Activated CD4-positive, CD25-positive, alpha-beta regulatory T cell (primary cell): ENCODE results near the gene NLRC4.
A peak's percentile ranks its signal among the peaks of the same experiment; 100 is the strongest.
"Not testable (repeated sequence)": the region's sequence is repeated elsewhere in the genome, so short reads cannot be mapped to it uniquely, and the experiment has no call there.

Experiments used
- DNase-seq, 4 experiments: peaks; one replicate each; lab custom pipeline; 2025; lab: John Stamatoyannopoulos, UW

The NLRC4 gene, protein sequence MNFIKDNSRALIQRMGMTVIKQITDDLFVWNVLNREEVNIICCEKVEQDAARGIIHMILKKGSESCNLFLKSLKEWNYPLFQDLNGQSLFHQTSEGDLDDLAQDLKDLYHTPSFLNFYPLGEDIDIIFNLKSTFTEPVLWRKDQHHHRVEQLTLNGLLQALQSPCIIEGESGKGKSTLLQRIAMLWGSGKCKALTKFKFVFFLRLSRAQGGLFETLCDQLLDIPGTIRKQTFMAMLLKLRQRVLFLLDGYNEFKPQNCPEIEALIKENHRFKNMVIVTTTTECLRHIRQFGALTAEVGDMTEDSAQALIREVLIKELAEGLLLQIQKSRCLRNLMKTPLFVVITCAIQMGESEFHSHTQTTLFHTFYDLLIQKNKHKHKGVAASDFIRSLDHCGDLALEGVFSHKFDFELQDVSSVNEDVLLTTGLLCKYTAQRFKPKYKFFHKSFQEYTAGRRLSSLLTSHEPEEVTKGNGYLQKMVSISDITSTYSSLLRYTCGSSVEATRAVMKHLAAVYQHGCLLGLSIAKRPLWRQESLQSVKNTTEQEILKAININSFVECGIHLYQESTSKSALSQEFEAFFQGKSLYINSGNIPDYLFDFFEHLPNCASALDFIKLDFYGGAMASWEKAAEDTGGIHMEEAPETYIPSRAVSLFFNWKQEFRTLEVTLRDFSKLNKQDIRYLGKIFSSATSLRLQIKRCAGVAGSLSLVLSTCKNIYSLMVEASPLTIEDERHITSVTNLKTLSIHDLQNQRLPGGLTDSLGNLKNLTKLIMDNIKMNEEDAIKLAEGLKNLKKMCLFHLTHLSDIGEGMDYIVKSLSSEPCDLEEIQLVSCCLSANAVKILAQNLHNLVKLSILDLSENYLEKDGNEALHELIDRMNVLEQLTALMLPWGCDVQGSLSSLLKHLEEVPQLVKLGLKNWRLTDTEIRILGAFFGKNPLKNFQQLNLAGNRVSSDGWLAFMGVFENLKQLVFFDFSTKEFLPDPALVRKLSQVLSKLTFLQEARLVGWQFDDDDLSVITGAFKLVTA

DNA sequence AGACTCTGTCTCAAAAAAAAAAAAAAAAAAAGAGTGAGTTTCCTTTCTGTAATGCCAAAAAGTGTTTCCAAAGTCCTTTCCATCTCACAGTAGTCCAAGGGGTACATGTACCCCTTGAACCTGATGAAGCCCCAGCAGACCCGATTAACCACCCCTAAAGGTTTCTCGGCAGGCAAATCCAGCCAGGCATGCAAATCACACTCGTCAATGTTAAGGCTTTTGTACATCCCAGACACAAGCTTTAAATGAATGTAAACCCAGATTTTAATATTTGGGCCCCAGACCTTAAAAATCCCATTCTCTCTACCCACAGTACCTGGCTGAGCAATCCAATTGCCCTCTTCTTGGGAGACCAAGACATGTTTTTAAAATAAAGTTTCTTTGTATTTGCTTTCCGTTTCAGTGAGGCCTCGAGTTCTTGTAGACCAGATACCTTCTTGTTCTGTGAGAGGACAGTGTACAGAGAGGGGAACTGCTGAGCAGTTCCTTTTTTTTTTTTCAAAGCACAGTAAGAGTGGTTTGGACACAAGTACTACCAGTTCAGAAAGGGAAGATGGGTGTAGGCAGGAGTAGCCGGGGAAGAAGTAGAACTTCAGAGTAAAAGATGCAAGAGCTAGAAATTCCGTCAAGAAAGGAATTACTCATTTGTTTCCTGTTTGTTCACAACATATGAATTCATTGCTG is at the start of gene NLRC4:
Gene NLRC4, minus strand, starts transcription at position 465 of the 684 bp plus-strand sequence. CDS start 8,111 bp downstream, outside the sequence.
- no peak for DNase-seq

DNA sequence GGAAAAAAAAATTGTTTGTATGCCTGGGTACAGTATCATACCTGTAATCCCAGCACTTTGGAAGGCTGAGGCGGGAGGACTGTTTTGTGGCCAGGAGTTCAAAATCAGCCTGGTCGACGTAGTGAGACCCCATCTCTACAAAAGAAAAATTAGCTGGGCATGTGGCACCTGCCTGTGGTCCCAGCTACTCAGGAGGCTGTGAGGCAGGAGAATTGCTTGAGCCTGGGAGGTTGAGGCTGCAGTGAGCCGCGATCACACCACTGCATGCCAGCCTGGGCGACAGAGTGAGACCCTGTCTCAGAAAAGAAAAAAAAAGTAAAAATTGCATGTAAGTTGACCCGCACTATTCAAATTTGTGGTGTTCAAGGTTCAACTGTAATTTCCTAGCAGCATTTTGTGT is 45.9 kb upstream of the NLRC4 start:
- no peak for DNase-seq

DNA sequence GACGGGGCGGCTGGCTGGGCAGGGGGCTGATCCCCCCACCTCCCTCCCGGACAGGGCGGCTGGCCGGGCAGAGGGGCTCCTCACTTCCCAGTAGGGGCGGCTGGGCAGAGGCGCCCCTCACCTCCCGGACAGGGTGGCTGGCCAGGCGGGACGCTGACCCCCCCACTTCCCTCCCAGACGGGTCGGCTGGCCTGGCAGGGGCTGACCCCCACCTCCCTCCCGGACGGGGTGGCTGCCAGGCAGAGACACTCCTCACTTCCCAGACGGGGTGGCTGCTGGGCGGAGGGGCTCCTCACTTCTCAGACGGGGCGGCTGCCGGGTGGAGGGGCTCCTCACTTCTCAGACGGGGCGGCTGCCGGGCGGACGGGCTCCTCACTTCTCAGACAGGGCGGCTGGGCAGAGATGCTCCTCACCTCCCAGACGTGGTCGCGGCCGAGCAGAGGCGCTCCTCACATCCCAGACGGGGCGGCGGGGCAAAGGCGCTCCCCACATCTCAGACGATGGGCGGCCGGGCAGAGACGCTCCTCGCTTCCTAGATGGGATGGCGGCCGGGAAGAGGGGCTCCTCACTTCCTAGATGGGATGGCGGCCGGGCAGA is 29.4 kb upstream of the NLRC4 start:
- not testable (repeated sequence) for DNase-seq

DNA sequence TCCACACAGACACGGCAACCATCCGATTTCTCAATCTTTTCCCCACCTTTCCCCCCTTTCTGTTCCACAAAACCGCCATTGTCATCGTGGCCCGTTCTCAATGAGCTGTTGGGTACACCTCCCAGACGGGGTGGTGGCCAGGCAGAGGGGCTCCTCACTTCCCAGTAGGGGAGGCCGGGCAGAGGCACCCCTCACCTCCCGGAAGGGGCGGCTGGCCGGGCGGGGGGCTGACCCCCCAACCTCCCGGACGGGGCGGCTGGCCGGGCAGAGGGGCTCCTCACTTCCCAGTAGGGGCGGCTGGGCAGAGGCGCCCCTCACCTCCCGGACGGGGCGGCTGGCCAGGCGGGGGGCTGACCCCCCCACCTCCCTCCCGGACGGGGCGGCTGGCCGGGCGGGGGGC is 28.8 kb upstream of the NLRC4 start:
- DNase-seq: not testable (repeated sequence)

DNA sequence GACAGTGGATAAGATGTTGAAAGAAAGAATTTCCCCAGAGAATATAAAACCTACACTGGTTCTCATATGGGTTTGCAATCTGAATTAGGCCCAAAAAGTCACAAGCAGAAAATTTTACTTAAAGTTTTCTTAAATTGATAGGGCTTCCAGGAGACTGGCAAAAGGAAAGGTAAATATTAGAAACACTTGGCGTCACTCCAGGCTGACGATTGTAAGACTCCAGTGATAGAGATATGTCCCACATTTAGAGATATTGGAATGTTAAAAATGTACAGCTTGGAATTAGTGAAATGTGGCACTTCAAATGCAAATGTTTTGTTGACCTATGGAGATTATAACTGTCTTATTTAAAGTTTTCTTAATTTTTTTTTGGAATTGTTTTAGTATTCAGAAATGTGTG is 27.1 kb upstream of the NLRC4 start:
- DNase-seq: no peak

DNA sequence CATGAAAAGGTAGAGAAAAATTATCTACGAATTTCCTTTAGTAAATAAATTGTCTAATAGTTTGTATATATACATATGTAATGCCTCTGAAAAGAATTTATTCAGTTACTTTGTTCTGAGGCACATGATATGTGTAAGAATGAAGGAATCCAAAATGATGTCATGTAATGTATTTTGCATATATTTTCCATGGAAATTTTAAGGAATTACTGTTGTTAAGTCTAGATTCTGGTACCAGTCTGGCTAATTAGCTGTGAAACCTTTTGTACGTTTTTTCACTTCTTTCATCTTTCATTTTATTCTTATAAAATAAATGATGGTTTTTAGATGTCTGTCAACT is 25.3 kb upstream of the NLRC4 start:
- no peak for DNase-seq

DNA sequence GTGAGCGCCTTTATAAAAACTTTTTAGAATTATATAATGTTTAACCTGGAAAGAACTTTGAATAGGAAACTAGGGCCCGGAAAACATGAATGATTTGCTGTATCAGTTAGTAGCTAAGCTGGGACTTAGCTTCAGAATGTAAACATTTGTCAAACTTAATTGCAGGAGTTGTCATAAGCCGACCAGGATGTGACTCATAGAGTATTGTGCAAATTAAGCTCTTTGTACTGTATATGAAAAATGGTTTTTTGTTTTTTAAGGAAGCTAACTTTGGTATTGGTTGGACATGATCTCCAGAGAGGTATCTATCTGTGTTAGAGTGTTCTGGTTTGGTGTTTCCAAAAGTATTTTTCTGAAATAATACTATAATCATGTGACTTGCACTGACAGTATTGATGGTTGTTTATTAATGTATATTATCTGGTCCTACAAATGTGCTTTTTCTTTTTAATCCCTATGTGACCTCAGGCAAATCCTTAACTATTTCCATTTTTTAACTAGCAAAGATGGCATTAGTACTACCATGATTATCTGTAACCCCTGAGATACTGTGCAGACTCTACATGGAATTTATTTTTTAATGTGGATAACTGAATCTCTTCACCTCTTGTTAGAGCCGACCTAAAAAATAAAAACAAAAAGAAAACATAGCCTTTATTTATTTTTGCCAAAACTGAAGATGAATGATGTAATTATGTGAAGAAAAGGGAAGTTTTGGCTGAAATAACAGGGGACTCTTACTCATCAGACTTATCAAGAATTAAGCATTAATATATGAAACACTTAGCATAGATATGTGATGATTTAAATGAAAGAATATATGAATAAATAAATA is 24.7 kb upstream of the NLRC4 start:
- DNase-seq: no peak

DNA sequence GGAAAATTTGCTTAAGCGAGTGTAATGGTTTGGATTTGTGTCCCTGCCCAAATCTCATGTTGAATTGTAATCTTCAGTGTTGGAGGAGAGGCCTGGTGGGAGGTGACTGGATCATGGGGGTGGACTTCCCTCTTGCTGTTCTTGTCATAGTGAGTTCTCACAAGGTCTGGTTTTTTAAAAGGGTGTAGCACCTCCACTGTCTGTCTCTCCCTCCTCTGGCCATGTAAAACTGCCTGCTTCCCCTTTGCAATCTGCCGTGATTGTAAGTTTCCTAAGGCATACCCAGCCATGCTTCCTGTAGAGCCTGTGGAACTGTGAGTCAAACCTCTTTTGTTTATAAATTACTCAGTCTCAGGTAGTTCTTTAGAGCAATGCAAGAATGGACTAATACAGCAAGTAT is 19.6 kb upstream of the NLRC4 start:
- DNase-seq: no peak

DNA sequence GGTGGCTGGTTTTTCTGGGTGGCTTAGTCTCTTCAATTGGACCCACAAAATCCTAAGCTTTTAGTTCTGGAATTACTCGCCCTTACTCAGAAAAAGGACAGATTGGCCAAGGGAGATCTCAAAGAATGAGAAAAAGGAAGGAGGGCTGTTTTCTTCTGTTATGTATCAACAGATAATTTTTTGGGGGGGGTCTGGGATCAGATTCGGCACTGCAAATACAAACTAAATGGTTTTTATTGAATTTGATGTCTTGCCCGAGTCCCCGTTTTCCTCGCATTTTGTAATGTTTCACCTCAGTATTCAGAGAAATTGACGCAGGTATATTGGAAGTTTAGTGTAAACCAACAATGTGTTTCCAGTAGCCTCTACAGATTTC is 13.8 kb upstream of the NLRC4 start:
- no peak for DNase-seq

DNA sequence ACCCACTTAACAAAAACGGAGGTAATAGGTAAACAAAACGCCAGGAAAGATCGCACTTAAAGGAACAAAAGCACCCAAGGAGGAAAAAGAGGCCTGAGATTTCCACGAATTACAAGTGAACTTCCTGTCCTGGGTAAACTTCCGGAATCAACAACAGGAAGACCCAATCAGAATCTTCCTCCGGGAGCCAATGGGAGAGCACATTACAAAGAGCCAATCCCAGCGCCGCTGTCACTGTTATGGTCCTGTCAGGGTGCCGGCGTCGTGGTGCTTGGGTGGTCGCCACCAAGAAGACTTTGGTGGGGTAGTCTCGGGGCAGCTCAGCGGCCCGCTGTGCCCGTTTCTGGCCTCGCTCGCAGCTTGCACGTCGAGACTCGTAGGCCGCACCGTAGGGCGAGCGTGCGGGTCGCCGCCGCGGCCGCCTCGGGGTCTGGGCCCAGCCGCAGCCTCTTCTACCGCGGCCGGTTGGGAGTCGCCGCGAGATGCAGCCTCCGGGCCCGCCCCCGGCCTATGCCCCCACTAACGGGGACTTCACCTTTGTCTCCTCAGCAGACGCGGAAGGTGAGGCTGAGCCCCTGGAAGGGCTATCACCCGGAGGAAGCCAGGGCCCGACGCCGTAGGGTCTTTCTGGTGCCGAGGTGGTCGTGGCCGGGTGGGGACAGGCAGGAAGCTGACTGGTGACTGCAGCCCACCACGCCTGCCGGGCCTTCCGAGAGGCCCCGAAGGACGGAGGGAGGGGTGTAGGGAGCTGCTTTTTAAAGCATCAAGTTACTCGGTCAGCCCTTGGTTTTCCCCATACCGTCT is 13.2 kb upstream of the NLRC4 start, which contains the start of gene YIPF4:
Gene YIPF4, plus strand, starts transcription at position 231 of the 804 bp plus-strand sequence. Its CDS starts 252 bp downstream, at position 483.
- DNase-seq: peak; percentile 54 to 71 (median 56)

DNA sequence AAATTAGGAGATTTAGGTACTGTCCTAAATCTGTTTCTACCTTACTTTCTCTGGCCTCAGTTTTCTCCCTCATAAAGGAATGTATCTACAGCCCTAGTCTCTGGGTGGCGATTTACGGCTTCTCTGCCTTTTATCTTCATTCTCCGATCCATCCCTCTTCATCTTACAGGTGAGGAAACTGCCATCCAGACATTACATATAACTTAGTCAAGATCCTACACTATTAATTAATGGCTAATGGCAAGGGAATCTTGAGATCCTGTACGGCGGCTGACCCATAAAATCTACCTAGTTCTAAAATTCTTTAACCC is 12.6 kb upstream of the NLRC4 start:
- DNase-seq: no peak

DNA sequence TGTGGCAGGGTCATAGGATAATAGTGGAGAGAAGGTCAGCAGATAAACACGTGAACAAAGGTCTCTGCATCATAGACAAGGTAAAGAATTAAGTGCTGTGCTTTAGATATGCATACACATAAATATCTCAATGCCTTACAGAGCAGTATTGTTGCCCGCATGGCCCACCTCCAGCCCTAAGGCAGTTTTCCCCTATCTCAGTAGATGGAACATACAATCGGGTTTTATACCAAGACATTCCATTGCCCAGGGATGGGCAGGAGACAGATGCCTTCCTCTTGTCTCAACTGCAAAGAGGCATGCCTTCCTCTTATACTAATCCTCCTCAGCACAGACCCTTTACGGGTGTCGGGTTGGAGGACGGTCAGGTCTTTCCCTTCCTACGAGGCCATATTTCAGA is 11.1 kb upstream of the NLRC4 start:
- not testable (repeated sequence) for DNase-seq

DNA sequence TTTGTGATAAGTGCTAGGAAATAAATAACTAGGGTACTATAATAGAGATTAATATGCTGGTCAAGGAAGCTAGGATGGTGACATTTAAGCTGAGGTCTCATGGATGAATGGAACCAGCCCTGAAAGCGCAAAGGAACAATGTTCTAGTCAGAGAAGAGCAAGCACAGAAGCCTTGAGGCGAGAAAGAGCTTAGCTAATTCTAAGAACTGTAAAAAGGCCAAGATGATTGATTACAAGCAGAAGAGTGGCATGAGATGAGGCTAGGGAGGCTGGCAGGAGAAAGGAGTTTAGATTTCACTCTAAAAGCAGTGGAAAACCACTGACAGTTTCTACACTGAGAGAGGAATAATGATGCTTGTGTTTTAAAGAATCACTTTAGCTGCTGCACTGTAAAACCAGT is 9.6 kb upstream of the NLRC4 start:
- no peak for DNase-seq

DNA sequence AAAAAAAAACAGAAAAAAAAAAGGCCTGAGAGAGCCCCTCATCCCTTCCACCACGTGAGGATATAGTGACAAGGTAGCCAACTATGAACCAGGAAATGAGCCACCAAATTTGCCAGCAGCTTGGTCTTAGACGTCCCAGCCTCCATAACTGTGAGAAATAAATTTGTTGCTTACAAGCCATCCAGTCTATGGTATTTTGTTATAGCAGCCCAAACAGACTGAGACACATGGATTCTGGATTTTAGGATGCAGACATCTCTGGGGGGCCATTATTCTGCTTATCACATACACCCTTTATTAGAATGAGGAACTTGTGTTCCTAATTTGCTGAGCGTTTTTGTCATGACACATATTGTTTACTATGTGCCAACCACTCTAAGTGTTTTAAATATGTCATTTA is 7.6 kb upstream of the NLRC4 start:
- no peak for DNase-seq

DNA sequence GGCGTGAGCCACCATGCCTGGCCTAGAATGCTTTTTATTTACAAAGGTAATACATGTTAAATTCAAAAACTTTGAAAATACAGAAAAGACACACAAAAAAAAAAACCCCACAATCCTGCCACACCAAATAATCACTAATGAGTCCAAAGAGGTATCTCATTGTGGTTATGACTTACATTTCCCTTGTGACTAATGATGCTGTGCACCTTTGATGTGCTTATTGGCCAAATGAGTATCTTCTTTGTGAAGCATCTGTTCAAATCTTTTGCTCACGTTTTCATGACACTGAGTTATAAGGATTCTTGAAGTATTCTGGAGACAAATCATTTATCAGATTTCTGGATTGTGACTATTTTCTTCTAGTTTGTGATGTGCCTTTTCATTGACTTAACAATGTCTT is 6.4 kb upstream of the NLRC4 start:
- no peak for DNase-seq

DNA sequence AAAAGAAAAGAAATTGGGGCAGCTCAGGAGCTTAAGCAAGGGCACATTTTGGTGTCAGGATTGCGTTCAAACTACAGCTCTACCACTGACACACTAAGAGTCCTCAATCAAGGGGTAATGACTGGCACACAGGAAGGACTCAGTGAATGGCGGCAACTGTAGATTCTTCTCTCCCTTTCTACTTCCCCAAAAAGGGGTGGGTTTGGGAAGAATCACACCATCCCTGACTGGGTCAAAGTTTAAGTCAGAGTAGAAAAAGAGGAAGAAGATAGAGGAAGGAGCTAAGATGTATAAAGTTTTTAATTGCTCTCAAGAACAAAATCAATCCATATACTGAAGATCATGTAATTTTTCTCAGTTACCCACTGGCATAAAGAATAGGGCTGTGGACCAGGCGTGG is 2.6 kb downstream of the NLRC4 start:
- DNase-seq: no peak

DNA sequence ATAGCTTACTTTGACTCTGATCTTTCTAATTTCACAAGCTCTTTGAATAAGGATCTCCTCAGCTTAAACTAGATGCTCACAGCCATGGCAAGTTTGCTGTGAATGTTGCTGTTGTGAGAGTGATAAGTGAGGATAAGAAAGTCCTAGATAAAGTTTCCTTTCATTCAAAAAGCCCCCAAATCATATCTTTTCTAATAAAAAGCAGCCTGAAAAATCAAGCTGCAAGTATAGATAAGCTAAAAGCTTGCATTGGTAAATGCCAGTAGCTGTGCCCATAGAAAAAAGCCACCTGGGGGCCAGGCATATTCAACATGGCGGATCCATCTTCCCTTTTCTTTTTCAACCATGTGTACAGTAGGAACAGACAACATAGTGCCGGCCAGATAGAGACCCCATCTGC is 4.3 kb downstream of the NLRC4 start:
- no peak for DNase-seq

DNA sequence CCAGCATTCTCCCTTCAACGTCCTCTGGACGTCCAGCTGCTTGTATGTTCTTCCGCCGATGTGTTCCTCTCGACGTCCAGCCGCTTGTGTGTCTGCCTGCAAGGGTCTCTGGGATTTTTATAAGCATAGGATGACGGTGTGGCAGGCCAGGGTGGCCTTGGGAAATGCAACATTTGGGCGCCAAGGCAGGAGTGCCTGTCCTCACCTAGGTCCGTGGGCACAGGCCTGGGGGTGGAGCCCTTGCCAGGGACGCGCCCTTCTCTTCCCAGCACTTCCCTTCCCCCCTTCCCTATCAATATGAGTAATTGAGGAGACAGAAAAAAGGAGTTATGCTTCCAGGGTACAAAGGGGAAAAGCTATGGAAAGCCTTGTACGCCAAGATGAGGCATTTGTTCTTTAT is 6.4 kb downstream of the NLRC4 start:
- DNase-seq: no peak

DNA sequence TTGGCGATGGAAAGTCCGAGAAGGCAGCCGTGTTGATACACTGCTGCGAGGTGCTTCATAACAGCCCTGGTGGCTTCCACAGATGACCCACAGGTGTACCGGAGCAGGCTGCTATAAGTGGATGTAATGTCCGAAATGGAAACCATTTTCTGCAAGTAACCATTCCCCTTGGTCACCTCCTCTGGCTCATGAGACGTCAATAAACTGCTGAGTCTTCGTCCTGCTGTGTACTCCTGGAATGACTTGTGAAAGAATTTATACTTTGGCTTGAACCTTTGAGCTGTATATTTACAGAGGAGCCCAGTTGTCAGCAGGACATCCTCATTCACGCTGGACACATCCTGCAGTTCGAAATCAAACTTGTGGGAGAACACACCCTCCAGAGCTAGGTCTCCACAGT is 14.4 kb downstream of the NLRC4 start:
- DNase-seq: no peak

DNA sequence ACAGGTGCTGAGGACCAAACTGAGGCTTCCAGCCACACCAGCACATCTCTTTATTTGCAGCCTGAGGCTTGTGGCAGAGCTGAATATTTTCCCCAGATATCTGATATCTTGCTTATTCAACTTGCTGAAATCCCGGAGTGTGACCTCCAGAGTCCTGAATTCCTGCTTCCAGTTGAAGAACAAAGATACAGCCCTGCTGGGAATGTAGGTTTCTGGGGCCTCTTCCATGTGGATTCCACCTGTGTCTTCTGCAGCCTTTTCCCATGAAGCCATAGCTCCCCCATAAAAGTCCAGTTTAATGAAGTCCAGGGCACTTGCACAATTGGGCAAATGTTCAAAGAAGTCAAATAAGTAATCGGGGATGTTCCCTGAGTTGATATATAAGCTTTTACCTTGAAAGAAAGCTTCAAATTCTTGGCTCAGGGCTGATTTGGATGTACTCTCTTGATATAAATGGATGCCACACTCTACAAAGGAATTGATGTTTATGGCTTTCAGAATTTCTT is 14.9 kb downstream of the NLRC4 start:
- no peak for DNase-seq
